Tibial nerve (tissue), 4 donors: ENCODE data around the gene ITGA1. TPM values are rescaled to one million over a fixed set of nuclear protein-coding genes. Genes with fewer than 3 reads are reported as not detected.
A peak's percentile ranks its signal among the peaks of the same experiment; 100 is the strongest.

Experiments used
- DNase-seq, 2 donors: peaks; one replicate each; pipeline ENCODE4 v3.0.0-alpha.2; 2019; ENCODE audit warnings: low spot score in 2 of 2
- H3K27ac ChIP-seq, 4 donors: fragments of 200-600 bp; sonication (generic) in 3 of 4; one replicate each; pipeline ENCODE4 v1.5.1; 2017 to 2019; ENCODE audit warnings: mild to moderate bottlenecking in 1 of 4
- H3K27me3 ChIP-seq, 2 donors: fragments of 200-600 bp; sonication (generic) in 1 of 2; one replicate each; pipeline versions ENCODE4 v1.5.1 to v1.6.0; 2017 to 2019
- H3K36me3 ChIP-seq, 3 donors: fragments of 200-600 bp; sonication (generic); one replicate each; pipeline ENCODE4 v1.5.1; 2018 to 2019
- H3K4me1 ChIP-seq, 4 donors: fragments of 200-600 bp; sonication (generic) in 3 of 4; one replicate each; pipeline ENCODE4 v1.5.1; 2017 to 2019
- H3K4me3 ChIP-seq, 4 donors: fragments of 200-600 bp; sonication (generic) in 3 of 4; one replicate each; pipeline ENCODE4 v1.5.1; 2017 to 2019; ENCODE audit warnings: mild to moderate bottlenecking in 1 of 4, moderate library complexity in 1 of 4
- H3K9me3 ChIP-seq, 4 donors: fragments of 200-600 bp; sonication (generic) in 3 of 4; one replicate each; pipeline ENCODE4 v1.5.1; 2017 to 2019
- CTCF ChIP-seq, 5 experiments: fragments of 200-600 bp in 3 of 5; fragments of 450-650 bp in 2 of 5; sonication (generic) in 3 of 5; IDR thresholded peaks; one replicate each; pipeline ENCODE4 v1.5.1; 2016 to 2019; ENCODE audit warnings: antibody characterized with exemption in 5 of 5, mild to moderate bottlenecking in 3 of 5, moderate library complexity in 2 of 5
- EP300 ChIP-seq, 2 donors: sonication (generic); formaldehyde crosslinking; IDR thresholded peaks; one replicate each; pipeline ENCODE4 v1.6.1; 2017; ENCODE audit warnings: antibody characterized with exemption in 2 of 2, mild to moderate bottlenecking in 1 of 2
- POLR2A ChIP-seq, 2 donors: fragments of 450-650 bp; IDR thresholded peaks; one replicate each; pipeline ENCODE4 v1.6.1; 2017; ENCODE audit warnings: antibody characterized with exemption in 2 of 2, mild to moderate bottlenecking in 2 of 2, moderate library complexity in 2 of 2
- WGBS, 2 donors: methylation state at CpG; one replicate each; pipeline ENCODE4 v1.1.5; 2018; 5-methylcytosine and 5-hydroxymethylcytosine counted together
- total RNA-seq, 4 donors: library from RNA; depleted of rRNA; stranded (reverse); fragments of >200 nt; gene quantifications; one replicate each; pipeline ENCODE4 v1.1.0, GENCODE V29; 2016

ITGA1 gene
- total RNA-seq, 4 donors from 2014 or later, result 26.8 to 62.5 (median 27.7) TPM

- H3K4me1 ChIP-seq, result no peaks in the 10 kb centered on the region
- no peak overlapping the region for H3K4me3 ChIP-seq
- no peak for DNase-seq
- no peaks in the 10 kb centered on the region for H3K9me3 ChIP-seq
- 83% methylated on average over 4 of the region's 4 CpGs for whole genome bisulfite sequencing, 2 donors
- TF ChIP-seq CTCF (IDR thresholded peaks at IDR 0.05) (no peak), POLR2A (IDR thresholded peaks at IDR 0.05) (no peak), EP300 (IDR thresholded peaks at IDR 0.05) (no peak)
- no peak overlapping the region for H3K27ac ChIP-seq
- H3K27me3 ChIP-seq, result no peaks in the 10 kb centered on the region
- H3K36me3 ChIP-seq, result no peaks in the 10 kb centered on the region
These were observed 10.5 kb upstream of the ITGA1 start for GRCh38 chr5:52777186-52777585.

- Histone ChIP-seq H3K4me1 (peaks cover 0 to 6% (median 0%) of the 10 kb centered on the region in 4 donors), H3K27ac (no peak overlapping the region), H3K36me3 (no peaks in the 10 kb centered on the region), H3K27me3 (no peaks in the 10 kb centered on the region), H3K4me3 (no peak overlapping the region), H3K9me3 (no peaks in the 10 kb centered on the region)
- DNase-seq, result no peak
- TF ChIP-seq EP300 (IDR thresholded peaks at IDR 0.05) (no peak), POLR2A (IDR thresholded peaks at IDR 0.05) (no peak), CTCF (IDR thresholded peaks at IDR 0.05) (no peak)
- 86% methylated on average over 1 of the region's 1 CpG for WGBS, 2 donors
These were observed 8.9 kb upstream of the ITGA1 start for GRCh38 chr5:52778781-52779180.

- Histone ChIP-seq H3K27me3 (no peaks in the 10 kb centered on the region), H3K9me3 (no peaks in the 10 kb centered on the region), H3K4me3 (no peak overlapping the region), H3K27ac (no peak overlapping the region), H3K36me3 (no peaks in the 10 kb centered on the region), H3K4me1 (peaks cover 0 to 6% (median 0%) of the 10 kb centered on the region in 4 donors)
- TF ChIP-seq CTCF (IDR thresholded peaks at IDR 0.05), result no peak
- DNase-seq, result no peak
These were observed 8.5 kb upstream of the ITGA1 start for GRCh38 chr5:52779213-52779612.

GRCh38 chr5:52783226-52783959 is 4.3 kb upstream of the ITGA1 start:
- H3K27ac ChIP-seq, result no peak overlapping the region

More at GRCh38 chr5:52783226-52783959, 4.3 kb upstream of the ITGA1 start:
- no peak overlapping the region for H3K4me3 ChIP-seq
- H3K9me3 ChIP-seq, result no peaks in the 10 kb centered on the region
- H3K4me1 ChIP-seq, result peaks cover 0 to 19% (median 6%) of the 10 kb centered on the region in 4 donors
- H3K36me3 ChIP-seq, result no peaks in the 10 kb centered on the region
- no peaks in the 10 kb centered on the region for H3K27me3 ChIP-seq
- no peak for DNase-seq
- 41 to 50% methylated on average over 2 of the region's 2 CpGs for WGBS, 2 donors
- TF ChIP-seq CTCF (IDR thresholded peaks at IDR 0.05) (no peak), POLR2A (IDR thresholded peaks at IDR 0.05) (no peak), EP300 (IDR thresholded peaks at IDR 0.05) (peak in 1 of 2 donors; percentile 12)
